H9 (cell line): ENCODE results near the gene CADM4. TPM values are rescaled to one million over a fixed set of nuclear protein-coding genes. Genes with fewer than 3 reads are reported as not detected.

Source experiments
- DNase-seq: peaks from one replicate; pipeline ENCODE4 v3.0.0-alpha.2; 2017
- H2AFZ ChIP-seq: one replicate; pipeline ENCODE4 v1.6.1; 2013; ENCODE audit warnings: mild to moderate bottlenecking, low read length, control low read depth, moderate library complexity
- H2AK5ac ChIP-seq: 2 replicates; pipeline ENCODE4 v1.6.1; 2013; ENCODE audit warnings: low read length, control low read depth, mixed read lengths; ENCODE audit not compliant: insufficient read length
- H2BK120ac ChIP-seq: one replicate; pipeline ENCODE4 v1.6.1; 2013; ENCODE audit warnings: low read depth, mild to moderate bottlenecking, low read length, control low read depth, inconsistent platforms; ENCODE audit not compliant: poor library complexity, severe bottlenecking
- H2BK12ac ChIP-seq: 2 replicates; pipeline ENCODE4 v1.6.1; 2013; ENCODE audit warnings: low read length, control low read depth, mixed read lengths, low read depth; ENCODE audit not compliant: insufficient read length
- H2BK15ac ChIP-seq: 2 replicates; pipeline ENCODE4 v1.6.1; 2013; ENCODE audit warnings: low read depth, low read length, control low read depth
- H2BK20ac ChIP-seq: one replicate; pipeline ENCODE4 v1.6.1; 2013; ENCODE audit warnings: low read depth, mild to moderate bottlenecking, low read length, control low read depth, inconsistent platforms; ENCODE audit not compliant: poor library complexity, severe bottlenecking
- H2BK5ac ChIP-seq: 2 replicates; pipeline ENCODE4 v1.6.1; 2013; ENCODE audit warnings: low read length, control low read depth, mixed read lengths; ENCODE audit not compliant: insufficient read length
- H3K14ac ChIP-seq: 2 replicates; pipeline ENCODE4 v1.6.1; 2013; ENCODE audit warnings: low read length, control low read depth; ENCODE audit not compliant: insufficient read depth
- H3K18ac ChIP-seq: 2 replicates; pipeline ENCODE4 v1.6.1; 2013; ENCODE audit warnings: low read depth, mild to moderate bottlenecking, mixed read lengths, low read length, control low read depth; ENCODE audit not compliant: insufficient read length
- H3K23ac ChIP-seq: 2 replicates; pipeline ENCODE4 v1.6.1; 2013; ENCODE audit warnings: low read length, control low read depth, mixed read lengths, low read depth; ENCODE audit not compliant: insufficient read length
- H3K23me2 ChIP-seq: 2 replicates; pipeline ENCODE4 v1.6.1; 2013; ENCODE audit warnings: low read depth, mild to moderate bottlenecking, mixed read lengths, low read length, control low read depth; ENCODE audit not compliant: insufficient read length, poor library complexity, severe bottlenecking
- H3K27ac ChIP-seq: 2 replicates; pipeline ENCODE4 v1.5.1; 2013; ENCODE audit warnings: low read length, control low read depth, mixed read lengths, low read depth; ENCODE audit not compliant: insufficient read length
- H3K27me3 ChIP-seq: 2 replicates; pipeline ENCODE4 v1.6.1; 2013; ENCODE audit warnings: low read length, control low read depth, inconsistent platforms; ENCODE audit not compliant: insufficient read depth
- H3K4ac ChIP-seq: 2 replicates; pipeline ENCODE4 v1.6.1; 2013; ENCODE audit warnings: low read depth, mild to moderate bottlenecking, control low read depth, inconsistent platforms, low read length, moderate library complexity
- H3K4me1 ChIP-seq: 2 replicates; pipeline ENCODE4 v1.6.1; 2013; ENCODE audit warnings: low read length, control low read depth, inconsistent platforms; ENCODE audit not compliant: insufficient read depth
- H3K4me2 ChIP-seq: 2 replicates; pipeline ENCODE4 v1.6.1; 2013; ENCODE audit warnings: low read length, control low read depth, mixed read lengths; ENCODE audit not compliant: insufficient read length, insufficient read depth
- H3K56ac ChIP-seq: 2 replicates; pipeline ENCODE4 v1.6.1; 2013; ENCODE audit warnings: low read depth, mild to moderate bottlenecking, mixed read lengths, low read length, control low read depth; ENCODE audit not compliant: insufficient read length
- H3K79me1 ChIP-seq: 2 replicates; pipeline ENCODE4 v1.6.1; 2013; ENCODE audit warnings: low read depth, mild to moderate bottlenecking, moderate library complexity, low read length, control low read depth, inconsistent platforms; ENCODE audit not compliant: insufficient read depth, poor library complexity, severe bottlenecking
- H3K79me2 ChIP-seq: 2 replicates; pipeline ENCODE4 v1.6.1; 2013; ENCODE audit warnings: low read length, control low read depth, inconsistent platforms; ENCODE audit not compliant: insufficient read depth
- H3K9ac ChIP-seq: 2 replicates; pipeline ENCODE4 v1.6.1; 2013; ENCODE audit warnings: low read length, control low read depth, mixed read lengths; ENCODE audit not compliant: insufficient read length; ENCODE audit errors: extremely low read depth
- H3K9me3 ChIP-seq: one replicate; pipeline ENCODE4 v1.6.1; 2013; ENCODE audit warnings: low read depth, low read length, inconsistent platforms; ENCODE audit not compliant: control insufficient read depth
- H3T11ph ChIP-seq: one replicate; pipeline ENCODE4 v1.6.1; 2013; ENCODE audit warnings: mild to moderate bottlenecking, low read length, control low read depth, inconsistent platforms
- H4K20me1 ChIP-seq: one replicate; pipeline ENCODE4 v1.6.1; 2013; ENCODE audit not compliant: control insufficient read depth, insufficient read length, insufficient read depth
- H4K5ac ChIP-seq: 2 replicates; pipeline ENCODE4 v1.6.1; 2013; ENCODE audit warnings: low read depth, mild to moderate bottlenecking, mixed read lengths, low read length, control low read depth; ENCODE audit not compliant: insufficient read length
- H4K8ac ChIP-seq: replicated peaks from 2 replicates; pipeline ENCODE4 v1.6.1; 2013; ENCODE audit warnings: low read length, control low read depth, mixed read lengths, low read depth; ENCODE audit not compliant: insufficient read length
- H4K91ac ChIP-seq: 2 replicates; pipeline ENCODE4 v1.6.1; 2013; ENCODE audit warnings: low read depth, mild to moderate bottlenecking, moderate library complexity, mixed read lengths, low read length, control low read depth; ENCODE audit not compliant: insufficient read length
- H3K27ac Mint-ChIP-seq, 3 experiments: 2 replicates in 2 of 3; 3 replicates in 1 of 3; pipeline ENCODE4 v1.8.0; 2020 to 2021; ENCODE audit warnings: mixed read lengths in 3 of 3, mild to moderate bottlenecking in 1 of 3, moderate library complexity in 1 of 3
- H3K27me3 Mint-ChIP-seq: 2 replicates; pipeline ENCODE4 v1.8.0; 2021; ENCODE audit warnings: low read depth, mild to moderate bottlenecking, moderate library complexity, mixed read lengths
- H3K36me3 Mint-ChIP-seq, 3 experiments: 2 replicates in 2 of 3; 3 replicates in 1 of 3; pipeline ENCODE4 v1.8.0; 2020 to 2021; ENCODE audit warnings: low read depth in 3 of 3, mixed read lengths in 3 of 3; ENCODE audit not compliant: insufficient read depth in 1 of 3
- H3K4me1 Mint-ChIP-seq, 2 experiments: 2 replicates each; pipeline ENCODE4 v1.8.0; 2020; ENCODE audit warnings: mixed read lengths in 2 of 2
- H3K4me3 Mint-ChIP-seq, 2 experiments: 2 replicates in 1 of 2; 3 replicates in 1 of 2; pipeline ENCODE4 v1.8.0; 2020 to 2021; ENCODE audit warnings: mild to moderate bottlenecking in 2 of 2, mixed read lengths in 2 of 2, moderate library complexity in 1 of 2
- H3K9me3 Mint-ChIP-seq, 2 experiments: 2 replicates in 1 of 2; 3 replicates in 1 of 2; pipeline ENCODE4 v1.8.0; 2020; ENCODE audit warnings: mild to moderate bottlenecking in 2 of 2, mixed read lengths in 2 of 2, moderate library complexity in 1 of 2
- CTCF ChIP-seq: fragments of 200-600 bp; sonication (generic); conservative IDR thresholded peaks from 3 replicates; pipeline ENCODE4 v1.8.0; 2021; ENCODE audit warnings: antibody characterized with exemption, mild to moderate bottlenecking
- WGBS: extraction: QIAGEN DNeasy Blood & Tissue Kit; methylation state at CpG from one replicate; pipeline ENCODE4 v1.1.7; 2013; ENCODE audit warnings: missing lambda C conversion rate, low lambda C conversion rate, mixed read lengths; ENCODE audit not compliant: insufficient read length; ENCODE audit errors: extremely low coverage; 5-methylcytosine and 5-hydroxymethylcytosine counted together
- total RNA-seq: library from RNA; stranded (reverse); gene quantifications from 2 replicates; pipeline ENCODE4 v1.2.1, GENCODE V29; 2021

CADM4 gene
- total RNA-seq, 1 experiment from 2014 or later = 10.2 TPM

- Histone ChIP-seq H3K79me2 (no peaks in the 10 kb centered on the region), H4K91ac (no peak overlapping the region), H2AK5ac (no peak overlapping the region), H3K23ac (no peak overlapping the region), H4K20me1 (no peaks in the 10 kb centered on the region), H3K4ac (no peak overlapping the region), H4K5ac (no peak overlapping the region), H3K4me2 (no peak overlapping the region), H2BK5ac (no peak overlapping the region), H2BK20ac (no peak overlapping the region), H2BK120ac (no peak overlapping the region), H3K9me3 (no peaks in the 10 kb centered on the region), H3K23me2 (peaks cover 6% of the 10 kb centered on the region), H3K27ac (no peak overlapping the region), H2AFZ (no peak overlapping the region), H2BK12ac (no peak overlapping the region), H3K79me1 (no peaks in the 10 kb centered on the region), H3K18ac (no peak overlapping the region), H3T11ph (no peak overlapping the region), H3K56ac (no peak overlapping the region), H3K27me3 (no peaks in the 10 kb centered on the region), H2BK15ac (no peak overlapping the region), H3K4me1 (peaks cover 2% of the 10 kb centered on the region; the same call in 1 of the 2 replicates), H4K8ac (no peak overlapping the region), H3K14ac (no peak overlapping the region), H3K9ac (no peak overlapping the region)
- Mint-ChIP-seq H3K9me3 (no peaks in the 10 kb centered on the region), H3K4me3 (no peak overlapping the region), H3K27ac (no peak overlapping the region), H3K36me3 (no peaks in the 10 kb centered on the region), H3K27me3 (peaks cover 23% of the 10 kb centered on the region), H3K4me1 (peaks cover 28 to 33% of the 10 kb centered on the region in 2 experiments)
- no peak for DNase-seq
- TF ChIP-seq CTCF = no peak
- WGBS = no CpG with 5 or more reads among the region's 8 CpGs
Observed at GRCh38 chr19:43674183-43674582, 34.5 kb upstream of the CADM4 start.
